Activated B cell treated with CpG ODN at 0.5 μM for 24 hours (primary cell): Measurements from ENCODE around the gene PPM1D. TPM values are rescaled to one million over a fixed set of nuclear protein-coding genes. Genes with fewer than 3 reads are reported as not detected.

ENCODE experiments used
- ATAC-seq: fragments of 200-7000 bp; cut with Tn5 transposase; one replicate; pipeline ENCODE4 v1.10.0; 2021; ENCODE audit warnings: low read depth, mild to moderate bottlenecking, moderate library complexity
- CTCF ChIA-PET: fragments of 350-600 bp; sonication (Branson Sonifier 250); formaldehyde crosslinking; loops from one replicate; lab custom pipeline; 2021; ENCODE audit warnings: antibody characterized with exemption; lab: Charles Lee
- POLR2A ChIA-PET: fragments of 350-600 bp; sonication (Branson Sonifier 250); formaldehyde crosslinking; loops from one replicate; lab custom pipeline; 2021; ENCODE audit warnings: antibody characterized with exemption; lab: Charles Lee
- DNase-seq: peaks from one replicate; pipeline ENCODE4 v3.0.0; 2022
- H3K27ac Mint-ChIP-seq: one replicate; pipeline ENCODE4 v1.8.0; 2020; ENCODE audit warnings: mixed read lengths
- H3K27me3 Mint-ChIP-seq: one replicate; pipeline ENCODE4 v1.8.0; 2021; ENCODE audit warnings: mixed read lengths
- H3K36me3 Mint-ChIP-seq: one replicate; pipeline ENCODE4 v1.8.0; 2021; ENCODE audit warnings: low read depth, mixed read lengths
- H3K4me1 Mint-ChIP-seq: one replicate; pipeline ENCODE4 v1.8.0; 2021; ENCODE audit warnings: mixed read lengths
- H3K4me3 Mint-ChIP-seq: one replicate; pipeline ENCODE4 v1.8.0; 2020; ENCODE audit warnings: mild to moderate bottlenecking, mixed read lengths
- H3K9me3 Mint-ChIP-seq: one replicate; pipeline ENCODE4 v1.8.0; 2020; ENCODE audit warnings: mixed read lengths
- CTCF ChIP-seq: fragments of 200-600 bp; IDR thresholded peaks from one replicate; pipeline ENCODE4 v1.8.0; 2022; ENCODE audit warnings: antibody characterized with exemption, mild to moderate bottlenecking
- intact Hi-C: fragments of 100-400 bp; cut with micrococcal nuclease; formaldehyde crosslinking; loops from one replicate; pipeline ENCODE4 v1.15.1; 2024
- total RNA-seq: library from RNA; stranded (reverse); gene quantifications from 2 replicates; pipeline ENCODE4 v1.2.3, GENCODE V29; 2022

PPM1D gene
- total RNA-seq, 1 donor from 2014 or later = 13.3 TPM

- TF ChIP-seq CTCF = no peak
- Mint-ChIP-seq H3K27ac (no peak overlapping the region), H3K4me3 (no peak overlapping the region), H3K9me3 (no peaks in the 10 kb centered on the region), H3K4me1 (no peaks in the 10 kb centered on the region), H3K36me3 (peaks cover 34% of the 10 kb centered on the region), H3K27me3 (no peaks in the 10 kb centered on the region)
- ChIA-PET CTCF (no interaction called here), POLR2A (no interaction called here)
- no peak for ATAC-seq
- DNase-seq = no peak
- intact Hi-C loops = no loop called here
Measured at GRCh38 chr17:60631119-60631518, 31.1 kb downstream of the PPM1D start.

- H3K9me3 Mint-ChIP-seq = no peaks in the 10 kb centered on the region
- peaks cover 50% of the 10 kb centered on the region for H3K36me3 Mint-ChIP-seq
- CTCF ChIA-PET = interaction anchor here (1.0 to 2.3 kb wide), 6 partner anchors 9 to 406 kb away, joined by 4 to 6 read pairs (median 4); no protein-coding TSS in a partner anchor
- DNase-seq = no peak
- intact Hi-C loops = loop anchor here (1.0 to 2.0 kb wide), 3 partner anchors 37 to 216 kb away; partner anchors contain the start of gene PPM1D
- POLR2A ChIA-PET = no interaction called here
- H3K27ac Mint-ChIP-seq = no peak overlapping the region
- H3K27me3 Mint-ChIP-seq = no peaks in the 10 kb centered on the region
- no peak for TF ChIP-seq CTCF
- H3K4me1 Mint-ChIP-seq = peaks cover 7% of the 10 kb centered on the region
- no peak overlapping the region for H3K4me3 Mint-ChIP-seq
- no peak for ATAC-seq
Measured at GRCh38 chr17:60637683-60638082, 37.7 kb downstream of the PPM1D start.

- H3K27ac Mint-ChIP-seq = no peak overlapping the region
- H3K9me3 Mint-ChIP-seq = no peaks in the 10 kb centered on the region
- POLR2A ChIA-PET = no interaction called here
- DNase-seq (no peak), ATAC-seq (no peak)
- no peak overlapping the region for H3K4me3 Mint-ChIP-seq
- H3K27me3 Mint-ChIP-seq = no peaks in the 10 kb centered on the region
- no peak for TF ChIP-seq CTCF
- H3K36me3 Mint-ChIP-seq = peaks cover 54% of the 10 kb centered on the region
- CTCF ChIA-PET = interaction anchor here (1.1 to 2.3 kb wide), 3 partner anchors 14 to 162 kb away, joined by 3 to 7 read pairs (median 6); no protein-coding TSS in a partner anchor
- intact Hi-C loops = loop anchor here (2.0 kb wide), 1 partner anchor 70 kb away; no protein-coding TSS in a partner anchor
- peaks cover 7% of the 10 kb centered on the region for H3K4me1 Mint-ChIP-seq
Measured at GRCh38 chr17:60639019-60639330, 39.0 kb downstream of the PPM1D start.

GRCh38 chr17:60640503-60640902 is 40.5 kb downstream of the PPM1D start:
- TF ChIP-seq CTCF = no peak
- H3K27me3 Mint-ChIP-seq = no peaks in the 10 kb centered on the region
- no peak overlapping the region for H3K4me3 Mint-ChIP-seq
- DNase-seq = no peak
- peaks cover 46% of the 10 kb centered on the region for H3K36me3 Mint-ChIP-seq
- no peak for ATAC-seq
- ChIA-PET CTCF (interaction anchor here (0.6 to 2.1 kb wide), 4 partner anchors 13 to 1484 kb away, joined by 3 to 7 read pairs (median 4); no protein-coding TSS in a partner anchor), POLR2A (interaction anchor here (0.6 to 1.0 kb wide), 2 partner anchors 37 to 80 kb away, joined by 3 to 5 read pairs; partner anchors contain the start of gene BCAS3)
- peaks cover 7% of the 10 kb centered on the region for H3K4me1 Mint-ChIP-seq
- intact Hi-C loops = no loop called here
- no peak overlapping the region for H3K27ac Mint-ChIP-seq
- H3K9me3 Mint-ChIP-seq = no peaks in the 10 kb centered on the region

GRCh38 chr17:60641126-60641525 is 41.1 kb downstream of the PPM1D start:
- ATAC-seq (no peak), DNase-seq (no peak)
- Mint-ChIP-seq H3K4me3 (no peak overlapping the region), H3K9me3 (no peaks in the 10 kb centered on the region), H3K27me3 (no peaks in the 10 kb centered on the region), H3K27ac (no peak overlapping the region), H3K4me1 (peaks cover 7% of the 10 kb centered on the region), H3K36me3 (peaks cover 42% of the 10 kb centered on the region)
- CTCF ChIA-PET = interaction anchor here (0.8 kb wide), 1 partner anchor 202 kb away, joined by 3 read pairs; no protein-coding TSS in a partner anchor
- intact Hi-C loops = no loop called here
- TF ChIP-seq CTCF = no peak
- POLR2A ChIA-PET = interaction anchor here (1.0 kb wide), 1 partner anchor 36 kb away, joined by 5 read pairs; the partner anchor contains the start of gene BCAS3
